NOMO-1 (cell line): Measurements from ENCODE around the gene PRPH.
"Not testable (repeated sequence)": the region's sequence is repeated elsewhere in the genome, so short reads cannot be mapped to it uniquely, and the experiment has no call there.

Experiments
- DNase-seq, 2 experiments: peaks; one replicate each; lab custom pipeline; 2025; ENCODE audit not compliant: unreplicated experiment in 2 of 2; lab: John Stamatoyannopoulos, UW

Gene PRPH

GRCh38 chr12:49295082-49295936 is at the start of gene PRPH:
Gene PRPH (plus strand): TSS chr12:49295147. CDS start chr12:49295201, 54 bp downstream.
- no peak for DNase-seq

DNA sequence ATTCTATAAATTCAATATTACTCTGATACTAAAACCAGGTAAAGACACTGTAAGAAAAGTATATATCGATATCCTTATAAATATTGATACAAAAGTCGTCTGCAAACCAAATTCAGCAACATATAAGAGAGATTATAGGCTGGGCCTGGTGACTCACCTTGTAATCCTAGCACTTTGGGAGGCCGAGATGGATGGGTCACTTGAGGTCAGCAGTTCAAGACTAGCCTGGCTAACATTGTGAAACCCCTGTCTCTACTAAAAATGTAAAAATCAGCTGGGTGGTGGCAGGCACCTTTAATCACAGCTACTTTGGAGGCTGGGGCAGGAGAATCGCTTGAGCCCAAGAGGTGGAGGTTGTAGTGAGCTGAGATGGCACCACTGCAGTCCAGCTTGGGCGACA is 43.6 kb upstream of the PRPH start:
- DNase-seq: no peak

DNA sequence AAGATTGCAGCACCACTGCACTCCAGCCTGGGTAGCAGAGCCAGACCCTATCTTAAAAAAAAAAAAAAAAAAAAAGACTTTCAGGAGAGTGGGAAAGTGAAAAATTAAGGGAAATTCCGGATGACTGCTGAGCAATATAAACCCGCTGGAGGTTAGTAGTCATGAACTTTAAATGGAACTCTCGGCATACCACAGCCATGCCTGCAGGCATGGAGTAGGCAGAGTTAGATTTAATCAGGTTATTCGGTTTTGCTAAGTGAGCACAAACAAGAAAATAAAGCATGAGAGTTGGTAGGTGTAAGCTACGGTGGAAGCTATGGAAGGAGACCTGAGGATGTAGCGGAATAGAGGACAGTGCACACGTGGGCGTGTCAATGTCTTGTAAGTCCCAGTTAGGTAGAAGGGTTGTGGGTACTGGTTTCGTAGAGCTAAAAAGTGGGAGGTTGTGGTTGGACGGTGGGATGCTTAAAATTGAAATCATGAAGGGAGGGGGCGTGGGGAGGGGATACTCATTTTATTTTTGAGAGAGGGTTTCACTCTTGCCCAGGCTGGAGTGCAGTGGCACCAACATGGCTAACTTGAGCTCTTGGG is 41.8 kb upstream of the PRPH start:
- no peak for DNase-seq

GRCh38 chr12:49255456-49255855 is 39.5 kb upstream of the PRPH start:
- DNase-seq: not testable (repeated sequence)

DNA sequence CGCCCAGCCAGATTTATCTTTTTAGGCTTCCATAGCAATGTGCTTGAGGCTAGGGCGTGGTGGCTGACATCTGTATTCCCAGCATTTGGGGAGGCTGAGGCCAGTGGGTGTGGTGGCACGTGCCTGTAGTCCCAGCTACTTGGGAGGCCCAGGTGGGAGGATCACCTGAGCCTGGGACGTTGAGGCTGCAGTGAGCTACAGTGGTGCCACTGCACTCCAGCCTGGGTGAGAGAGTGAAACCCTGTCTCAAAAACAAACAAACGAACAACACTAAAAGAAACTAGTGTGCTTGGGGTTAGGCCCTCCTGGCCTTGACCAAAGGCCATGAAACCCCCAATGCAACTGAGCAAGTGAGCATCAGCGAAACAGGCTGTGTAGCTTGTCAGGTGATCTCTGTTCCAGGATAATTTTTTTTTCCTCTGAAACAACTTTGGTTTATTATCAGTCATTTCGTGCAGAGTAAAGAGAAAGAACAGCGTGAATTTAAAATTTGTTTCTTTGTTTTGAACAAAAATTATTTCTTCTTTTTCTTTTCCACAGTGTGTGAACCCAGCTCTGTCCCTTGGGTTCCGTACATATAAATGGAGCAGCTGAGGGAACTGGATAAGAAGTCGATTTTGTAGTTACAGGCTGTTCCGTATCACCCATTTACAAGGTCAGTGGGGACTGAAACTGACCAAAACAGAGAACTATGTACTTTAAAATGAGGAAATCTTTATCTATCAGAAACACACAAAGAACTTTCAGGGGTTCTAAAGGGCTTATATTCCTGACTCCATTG is 38.9 kb upstream of the PRPH start:
- DNase-seq: no peak

DNA sequence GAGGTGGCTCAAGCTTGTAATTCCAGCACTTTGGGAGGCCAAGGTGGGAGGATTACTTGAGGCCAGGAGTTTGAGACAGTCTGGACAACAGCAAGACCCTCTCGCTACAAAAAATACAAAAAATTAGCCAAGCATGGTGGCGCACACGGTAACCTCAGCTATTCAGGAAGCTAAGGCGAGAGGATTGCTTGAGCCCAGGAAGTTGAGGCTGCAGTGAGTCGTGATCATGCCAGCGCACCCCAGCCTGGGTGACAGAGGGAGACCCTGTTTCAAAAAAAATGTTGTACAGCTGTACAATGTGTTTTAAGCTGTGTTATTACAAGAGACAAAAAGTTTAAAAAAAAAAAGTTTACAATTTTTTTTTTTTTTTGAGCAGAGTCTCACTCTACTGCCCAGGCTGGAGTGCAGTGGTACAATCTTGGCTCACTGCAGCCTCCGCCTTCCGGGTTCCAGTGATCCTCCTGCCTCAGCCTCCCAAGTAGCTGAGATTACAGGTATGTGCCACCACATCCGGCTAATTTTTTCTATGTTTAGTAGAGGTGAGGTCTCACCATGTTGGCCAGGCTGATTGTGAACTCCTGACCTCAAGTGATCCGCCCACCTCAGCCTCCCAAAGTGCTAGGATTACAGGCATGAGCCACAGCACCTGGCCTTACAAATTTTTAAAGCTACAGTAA is 37.3 kb upstream of the PRPH start:
- not testable (repeated sequence) for DNase-seq

DNA sequence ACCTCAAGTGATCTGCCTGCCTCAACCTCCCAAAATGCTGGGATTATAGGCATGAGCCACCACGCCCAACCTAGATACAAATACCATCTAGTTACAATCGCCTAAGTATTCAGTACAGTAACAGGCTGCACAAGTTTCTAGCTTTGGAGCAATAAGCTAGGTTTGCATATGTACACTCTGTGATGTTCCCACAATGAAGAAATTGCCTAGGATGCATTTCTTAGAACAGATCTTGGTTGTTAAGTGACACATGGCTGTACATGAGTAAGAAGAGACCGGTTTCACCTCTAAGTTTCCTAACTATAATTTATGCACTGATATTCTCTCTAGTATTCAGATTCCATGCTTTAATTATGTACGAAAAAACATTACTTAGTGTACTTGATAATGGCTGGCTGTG is 35.5 kb upstream of the PRPH start:
- DNase-seq: no peak

DNA sequence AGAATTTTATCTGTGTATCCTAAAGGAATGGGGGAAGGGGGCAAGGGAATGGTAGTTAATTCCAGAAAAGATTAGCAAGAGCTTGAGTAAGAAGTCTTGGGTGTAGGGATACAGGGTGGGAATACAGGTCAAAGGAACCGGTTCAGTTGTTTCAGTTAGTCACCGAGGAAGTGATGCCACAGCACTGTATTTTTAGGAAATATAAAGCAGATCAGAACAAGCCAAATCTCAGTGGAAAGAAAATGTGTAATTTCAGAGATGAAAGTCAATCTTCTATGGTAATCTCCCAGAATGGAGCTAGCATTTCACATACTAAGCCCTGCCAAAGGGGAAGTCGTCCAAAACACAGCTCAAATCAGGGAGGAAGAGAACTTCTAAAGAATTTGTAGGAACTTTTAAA is 34.8 kb upstream of the PRPH start:
- DNase-seq: peak in 1 of 2 experiments; percentile 43

- DNase-seq: no peak
Measured at GRCh38 chr12:49260571-49261363, 34.2 kb upstream of the PRPH start.

DNA sequence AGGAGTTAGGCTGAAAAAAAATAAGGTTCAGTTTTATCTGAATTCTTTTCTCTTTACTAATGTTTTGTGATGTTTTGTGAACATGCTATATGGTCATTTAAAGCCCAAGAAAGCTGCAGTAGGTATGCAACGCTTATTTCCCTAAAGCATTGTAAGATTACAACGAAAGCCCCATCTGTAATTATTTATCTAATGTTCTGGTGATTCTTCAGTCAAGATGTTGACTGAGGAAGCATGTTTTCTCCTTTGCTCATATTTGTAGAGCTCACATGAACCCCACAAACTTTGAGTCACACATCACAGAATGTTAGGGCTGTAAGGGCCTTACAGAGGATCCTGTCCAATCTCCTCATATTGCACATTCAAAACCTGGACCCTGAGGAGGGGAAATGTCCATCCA is 33.2 kb upstream of the PRPH start:
- DNase-seq: no peak

GRCh38 chr12:49263400-49263763 is 31.6 kb upstream of the PRPH start:
- no peak for DNase-seq

- no peak for DNase-seq
Measured at GRCh38 chr12:49264466-49264872, 30.5 kb upstream of the PRPH start.

- DNase-seq: peak; percentile 87 to 94
Measured at GRCh38 chr12:49264873-49265792, 29.8 kb upstream of the PRPH start, which contains the start of gene TUBA1C. Gene TUBA1C (plus strand): TSS chr12:49265082. CDS start chr12:49265182, 100 bp downstream.

DNA sequence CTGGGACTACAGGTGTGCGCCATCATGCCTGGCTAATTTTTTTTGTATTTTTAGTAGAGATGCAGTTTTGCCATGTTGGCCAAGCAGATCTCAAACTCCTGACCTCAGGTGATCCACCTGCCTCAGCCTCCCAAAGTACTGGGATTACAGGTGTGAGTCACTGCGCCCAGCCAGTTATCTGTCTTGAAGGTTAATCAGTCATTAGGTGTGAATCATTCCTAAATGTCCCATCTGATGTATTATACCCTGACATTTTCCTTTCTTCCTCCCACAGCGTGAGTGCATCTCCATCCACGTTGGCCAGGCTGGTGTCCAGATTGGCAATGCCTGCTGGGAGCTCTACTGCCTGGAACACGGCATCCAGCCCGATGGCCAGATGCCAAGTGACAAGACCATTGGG is 25.8 kb upstream of the PRPH start:
- DNase-seq: not testable (repeated sequence)

DNA sequence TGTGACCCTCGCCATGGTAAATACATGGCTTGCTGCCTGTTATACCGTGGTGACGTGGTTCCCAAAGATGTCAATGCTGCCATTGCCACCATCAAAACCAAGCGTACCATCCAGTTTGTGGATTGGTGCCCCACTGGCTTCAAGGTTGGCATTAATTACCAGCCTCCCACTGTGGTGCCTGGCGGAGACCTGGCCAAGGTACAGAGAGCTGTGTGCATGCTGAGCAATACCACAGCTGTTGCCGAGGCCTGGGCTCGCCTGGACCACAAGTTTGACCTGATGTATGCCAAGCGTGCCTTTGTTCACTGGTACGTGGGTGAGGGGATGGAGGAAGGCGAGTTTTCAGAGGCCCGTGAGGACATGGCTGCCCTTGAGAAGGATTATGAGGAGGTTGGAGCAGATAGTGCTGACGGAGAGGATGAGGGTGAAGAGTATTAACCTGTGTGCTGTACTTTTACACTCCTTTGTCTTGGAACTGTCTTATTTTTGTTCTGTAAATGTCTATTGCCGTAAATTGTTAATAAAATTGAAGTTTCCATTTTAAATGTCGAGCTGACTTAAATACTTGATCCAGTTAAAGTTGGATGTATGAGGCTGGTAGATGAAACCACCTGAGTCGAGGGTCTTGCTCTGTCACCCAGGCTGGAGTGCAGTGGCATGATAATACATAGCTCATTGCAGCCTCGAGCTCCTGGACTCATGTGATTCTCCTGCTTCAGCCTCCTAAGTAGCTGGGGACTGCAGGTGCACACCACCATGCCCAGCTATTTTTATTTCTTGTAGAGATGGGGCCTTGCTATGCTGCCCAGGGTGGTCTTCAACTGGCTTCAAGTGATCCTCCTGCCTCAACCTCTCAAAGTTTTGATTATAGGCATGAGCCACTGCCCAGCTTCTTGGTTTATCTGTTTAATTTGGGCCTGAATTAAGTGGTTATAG is 21.9 kb upstream of the PRPH start:
- no peak for DNase-seq

DNA sequence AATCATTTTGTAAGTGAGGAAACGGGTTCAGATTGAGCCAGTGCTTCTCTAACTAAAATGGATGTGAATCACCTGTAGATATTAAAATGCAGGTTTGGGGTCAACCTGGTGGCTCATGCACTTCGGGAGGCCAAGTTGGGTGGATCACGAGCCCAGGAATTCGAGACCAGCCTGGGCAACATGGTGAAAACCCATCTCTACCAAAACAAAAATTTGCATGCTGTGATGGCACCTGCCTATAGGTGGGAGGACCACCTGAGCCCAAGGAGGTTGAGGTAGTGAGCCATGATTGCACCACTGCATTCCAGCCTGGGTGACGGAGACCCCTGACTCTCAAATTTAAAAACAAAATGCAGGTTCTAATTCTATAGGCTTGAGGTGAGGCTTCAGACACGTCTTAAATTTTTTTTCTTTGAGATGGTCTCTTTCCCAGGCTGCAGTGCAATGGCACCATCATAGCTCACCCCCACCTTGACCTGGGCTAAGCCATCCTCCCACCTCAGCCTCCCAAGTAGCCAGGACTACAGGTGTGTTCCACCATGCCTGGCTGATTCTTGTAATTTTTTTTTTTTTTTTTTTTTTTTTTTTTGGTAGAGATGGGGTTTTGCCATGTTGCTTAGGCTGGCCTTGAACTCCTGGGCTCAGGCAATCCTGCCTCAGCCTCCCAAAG is 21.1 kb upstream of the PRPH start:
- DNase-seq: no peak

DNA sequence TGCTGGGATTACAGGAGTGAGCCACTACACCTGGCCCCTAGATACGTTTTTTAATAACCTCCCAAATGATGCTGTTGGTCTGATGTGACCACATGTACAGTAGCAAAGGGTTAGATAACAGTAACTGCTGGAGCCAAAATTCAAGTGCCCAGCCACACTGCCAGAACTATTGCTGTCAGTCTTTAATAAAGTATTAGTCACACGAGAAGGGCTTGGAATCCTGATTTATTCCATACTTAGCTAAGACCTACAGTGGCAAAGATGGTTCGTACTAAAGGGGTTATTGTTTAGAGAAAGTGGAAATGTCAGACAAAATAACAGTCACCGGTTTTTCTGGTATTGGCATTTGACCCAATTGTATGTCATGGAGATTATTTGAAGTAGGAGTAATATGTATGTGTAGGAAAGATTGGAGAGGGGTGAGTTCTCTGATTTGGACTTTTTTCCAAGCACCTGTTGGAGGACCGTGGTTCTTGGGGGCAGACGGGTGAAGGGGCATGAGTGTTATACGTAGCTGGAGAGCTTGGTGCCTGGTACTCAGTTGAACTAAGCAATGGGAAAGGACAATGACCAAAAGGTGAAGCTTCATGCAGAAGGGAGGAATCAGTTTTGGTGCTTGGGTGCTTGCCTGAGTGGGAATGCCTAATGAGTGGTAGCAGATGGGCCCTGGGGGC is 20.4 kb upstream of the PRPH start:
- no peak for DNase-seq
